ENCODE results near the gene PA2G4. TPM values are rescaled to one million over a fixed set of nuclear protein-coding genes. Genes with fewer than 3 reads are reported as not detected.
A peak's percentile ranks its signal among the peaks of the same experiment; 100 is the strongest.
"Not testable (repeated sequence)": the region's sequence is repeated elsewhere in the genome, so short reads cannot be mapped to it uniquely, and the experiment has no call there.

Gene PA2G4
- total RNA-seq, 1 donor from 2014 or later: 230 TPM

DNA sequence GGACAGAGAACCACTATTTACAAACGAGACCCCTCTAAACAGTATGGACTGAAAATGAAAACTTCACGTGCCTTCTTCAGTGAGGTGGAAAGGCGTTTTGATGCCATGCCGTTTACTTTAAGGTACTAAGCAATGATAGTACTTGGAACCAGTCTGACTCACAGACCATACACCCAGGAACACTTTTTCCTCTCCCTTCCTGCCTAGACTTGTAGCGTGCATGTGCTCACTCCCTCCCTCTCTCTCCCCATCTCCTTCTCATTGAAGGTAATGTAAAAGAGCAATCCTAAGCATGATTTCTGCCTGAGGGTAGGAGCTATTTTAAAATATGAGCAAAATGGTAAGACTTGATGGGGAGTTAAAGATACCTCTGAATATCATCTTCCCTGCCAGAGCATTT lies 6.2 kb downstream of the PA2G4 start:
- TF ChIP-seq, protein P1, sequence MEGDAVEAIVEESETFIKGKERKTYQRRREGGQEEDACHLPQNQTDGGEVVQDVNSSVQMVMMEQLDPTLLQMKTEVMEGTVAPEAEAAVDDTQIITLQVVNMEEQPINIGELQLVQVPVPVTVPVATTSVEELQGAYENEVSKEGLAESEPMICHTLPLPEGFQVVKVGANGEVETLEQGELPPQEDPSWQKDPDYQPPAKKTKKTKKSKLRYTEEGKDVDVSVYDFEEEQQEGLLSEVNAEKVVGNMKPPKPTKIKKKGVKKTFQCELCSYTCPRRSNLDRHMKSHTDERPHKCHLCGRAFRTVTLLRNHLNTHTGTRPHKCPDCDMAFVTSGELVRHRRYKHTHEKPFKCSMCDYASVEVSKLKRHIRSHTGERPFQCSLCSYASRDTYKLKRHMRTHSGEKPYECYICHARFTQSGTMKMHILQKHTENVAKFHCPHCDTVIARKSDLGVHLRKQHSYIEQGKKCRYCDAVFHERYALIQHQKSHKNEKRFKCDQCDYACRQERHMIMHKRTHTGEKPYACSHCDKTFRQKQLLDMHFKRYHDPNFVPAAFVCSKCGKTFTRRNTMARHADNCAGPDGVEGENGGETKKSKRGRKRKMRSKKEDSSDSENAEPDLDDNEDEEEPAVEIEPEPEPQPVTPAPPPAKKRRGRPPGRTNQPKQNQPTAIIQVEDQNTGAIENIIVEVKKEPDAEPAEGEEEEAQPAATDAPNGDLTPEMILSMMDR (conservative IDR thresholded peaks at IDR 0.05; ENCODE audit: low read depth, low read length): no peak
- H3K4me3 ChIP-seq (ENCODE audit: low read depth, low read length): no peak overlapping the region
- DNase-seq (ENCODE audit: low read depth): no peak

- H3K4me3 ChIP-seq (ENCODE audit: low read depth, low read length): no peak overlapping the region
- TF ChIP-seq, protein P1 (conservative IDR thresholded peaks at IDR 0.05; ENCODE audit: low read depth, low read length): no peak
- no peak for DNase-seq (ENCODE audit: low read depth)
These were observed 9.7 kb downstream of the PA2G4 start for GRCh38 chr12:56114084-56114483.

GRCh38 chr12:56115329-56115728 lies 11.0 kb downstream of the PA2G4 start:
- no peak for DNase-seq (ENCODE audit: low read depth)
- TF ChIP-seq, protein P1 (conservative IDR thresholded peaks at IDR 0.05; ENCODE audit: low read depth, low read length): no peak
- peak overlapping the region; percentile 73 for H3K4me3 ChIP-seq (ENCODE audit: low read depth, low read length)

GRCh38 chr12:56116267-56117081 lies 12.1 kb downstream of the PA2G4 start, which contains the start of gene RPL41:
TSS of gene RPL41 (plus strand) at chr12:56116633.
- H3K4me3 ChIP-seq (ENCODE audit: low read depth, low read length): peak within 1 kb of the TSS; percentile 73
- peak; percentile 77 for DNase-seq (ENCODE audit: low read depth)
- TF ChIP-seq, protein P1 (conservative IDR thresholded peaks at IDR 0.05; ENCODE audit: low read depth, low read length): no peak

DNA sequence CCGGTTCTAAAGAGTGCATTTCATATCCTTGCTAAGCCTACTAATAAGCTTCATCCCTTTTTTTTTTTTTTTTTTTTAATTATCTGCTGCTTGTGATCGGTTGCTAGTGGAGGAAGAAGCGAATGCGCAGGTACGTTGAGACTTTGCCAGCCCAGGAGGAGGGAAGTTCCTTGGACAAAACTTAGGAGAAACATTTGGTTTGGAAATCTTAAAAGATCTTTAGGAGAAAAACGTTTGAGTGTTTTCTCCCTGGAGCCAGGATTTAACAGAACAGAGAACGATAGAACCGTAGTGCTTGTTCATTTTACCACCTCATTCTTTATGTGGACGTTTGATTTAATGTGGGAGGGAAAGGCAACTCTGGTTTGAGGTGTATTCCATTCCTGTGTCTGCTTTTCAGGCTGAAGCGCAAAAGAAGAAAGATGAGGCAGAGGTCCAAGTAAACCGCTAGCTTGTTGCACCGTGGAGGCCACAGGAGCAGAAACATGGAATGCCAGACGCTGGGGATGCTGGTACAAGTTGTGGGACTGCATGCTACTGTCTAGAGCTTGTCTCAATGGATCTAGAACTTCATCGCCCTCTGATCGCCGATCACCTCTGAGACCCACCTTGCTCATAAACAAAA lies 12.8 kb downstream of the PA2G4 start:
- peak overlapping the region; percentile 73 for H3K4me3 ChIP-seq (ENCODE audit: low read depth, low read length)
- DNase-seq (ENCODE audit: low read depth): not testable (repeated sequence)

GRCh38 chr12:56117778-56118687 lies 13.7 kb downstream of the PA2G4 start, which contains the start of gene ZC3H10:
TSS of gene ZC3H10 (plus strand) at chr12:56118266. CDS start at chr12:56120563, 2,297 bp downstream.
- TF ChIP-seq, protein P1 (conservative IDR thresholded peaks at IDR 0.05; ENCODE audit: low read depth, low read length): peak; percentile 51
- DNase-seq (ENCODE audit: low read depth): peak; percentile 93
- H3K4me3 ChIP-seq (ENCODE audit: low read depth, low read length): peak within 1 kb of the TSS; percentile 73
